GM21360 (cell line): ENCODE measurements around the gene STRA6.

Experiments used
- ATAC-seq: cut with Tn5 transposase; IDR thresholded peaks from one replicate; pipeline ENCODE4 v1.9.1; 2021; ENCODE audit warnings: mild to moderate bottlenecking, moderate library complexity; ENCODE audit not compliant: unreplicated experiment

STRA6 gene

DNA sequence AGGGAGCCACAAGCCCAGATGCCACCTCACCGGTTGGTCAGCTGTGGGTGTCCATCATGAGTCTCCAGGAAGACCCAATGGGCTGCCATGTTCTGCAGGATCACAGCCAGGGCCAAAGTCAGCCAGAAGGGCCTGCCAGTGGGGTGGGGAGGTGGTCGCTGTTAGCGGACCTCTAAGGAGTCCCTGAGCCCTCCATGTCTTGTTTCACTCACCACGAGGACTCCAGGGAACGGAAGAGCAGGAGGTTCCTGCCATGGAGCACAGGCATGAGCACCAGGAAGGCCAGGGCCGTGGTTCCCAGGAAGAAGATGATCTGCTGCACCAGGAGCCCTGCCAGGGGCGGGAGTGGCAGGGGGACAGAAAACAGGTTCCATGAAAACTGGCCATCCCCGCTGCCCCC, 20.5 kb downstream of the STRA6 start:
- no peak for ATAC-seq

DNA sequence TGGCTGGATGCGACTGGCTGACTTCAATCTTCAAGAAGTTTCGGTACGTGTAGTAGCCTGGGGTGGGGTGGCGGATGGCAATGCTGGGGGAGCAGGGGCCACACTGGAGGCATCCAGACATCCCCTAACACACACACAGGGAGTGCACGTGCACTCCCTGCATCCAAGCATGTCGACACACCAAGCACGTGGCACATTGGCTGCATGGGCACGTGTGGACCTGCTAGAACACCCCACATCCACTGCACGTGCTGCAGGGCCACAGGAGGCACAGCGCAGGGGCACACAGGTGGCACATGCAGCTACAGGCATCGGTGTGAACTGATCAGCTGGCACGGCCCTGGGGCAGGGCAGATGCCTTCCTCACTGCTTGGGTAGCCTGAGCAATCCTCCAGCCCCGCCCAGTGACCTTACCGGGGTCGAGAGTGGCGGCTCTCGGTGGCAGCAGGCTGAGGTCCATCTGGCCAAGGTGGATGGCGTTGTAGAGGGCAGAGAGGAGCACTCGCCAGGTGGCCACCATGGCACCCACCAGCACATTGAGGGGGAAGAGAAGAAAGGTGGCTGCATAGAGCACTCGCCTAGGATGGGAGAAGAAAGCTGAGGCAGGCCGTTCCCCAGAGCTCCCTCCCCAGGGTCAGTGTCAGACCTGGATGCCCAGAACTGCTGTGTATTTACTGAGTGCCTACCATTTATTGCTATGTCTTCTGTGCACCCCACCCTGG, 21.5 kb downstream of the STRA6 start:
- ATAC-seq: no peak

DNA sequence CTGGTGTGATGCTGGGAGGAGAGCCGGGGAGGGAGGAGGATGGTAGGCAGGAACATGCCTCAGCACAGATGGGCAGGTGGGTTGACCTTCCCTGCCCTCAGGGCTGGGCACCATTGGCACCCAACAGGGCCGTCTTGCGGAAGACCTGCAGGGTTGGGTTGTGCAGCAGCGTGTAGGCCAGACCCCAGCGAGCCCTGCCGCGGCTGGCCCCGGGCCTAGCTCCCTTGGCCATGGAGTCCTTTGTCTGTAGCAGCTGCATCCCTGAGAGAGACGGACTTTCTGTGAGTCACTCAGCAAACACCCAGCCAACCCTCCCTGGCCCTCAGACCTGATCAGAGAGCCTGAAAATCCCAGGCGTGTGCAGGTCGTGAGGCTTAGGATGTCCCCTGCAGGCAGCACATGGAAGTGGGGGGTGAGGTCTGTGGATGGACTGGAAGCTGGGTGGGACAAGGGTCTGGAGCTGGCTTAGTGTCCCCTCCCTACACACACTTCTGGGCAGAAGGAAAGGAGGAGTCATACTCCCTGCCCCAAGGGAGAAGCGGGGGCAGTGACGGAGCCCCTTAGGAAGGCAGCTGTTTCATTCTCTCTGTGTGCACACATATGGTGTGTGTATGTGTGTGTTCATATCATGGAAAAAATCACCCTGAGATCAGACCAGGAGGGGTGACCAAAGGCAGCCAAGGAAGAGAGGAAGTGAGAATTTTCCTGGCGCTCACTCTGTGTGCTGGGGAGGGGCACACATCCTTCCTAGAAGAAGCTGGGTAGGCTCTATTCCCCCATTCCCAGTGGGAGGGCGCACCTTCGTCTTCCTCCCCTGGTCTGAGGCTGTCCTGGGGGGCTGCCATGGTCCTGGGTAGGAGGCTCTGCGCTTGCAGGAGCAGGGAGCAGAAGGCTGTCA, 22.4 kb downstream of the STRA6 start:
- ATAC-seq: no peak

DNA sequence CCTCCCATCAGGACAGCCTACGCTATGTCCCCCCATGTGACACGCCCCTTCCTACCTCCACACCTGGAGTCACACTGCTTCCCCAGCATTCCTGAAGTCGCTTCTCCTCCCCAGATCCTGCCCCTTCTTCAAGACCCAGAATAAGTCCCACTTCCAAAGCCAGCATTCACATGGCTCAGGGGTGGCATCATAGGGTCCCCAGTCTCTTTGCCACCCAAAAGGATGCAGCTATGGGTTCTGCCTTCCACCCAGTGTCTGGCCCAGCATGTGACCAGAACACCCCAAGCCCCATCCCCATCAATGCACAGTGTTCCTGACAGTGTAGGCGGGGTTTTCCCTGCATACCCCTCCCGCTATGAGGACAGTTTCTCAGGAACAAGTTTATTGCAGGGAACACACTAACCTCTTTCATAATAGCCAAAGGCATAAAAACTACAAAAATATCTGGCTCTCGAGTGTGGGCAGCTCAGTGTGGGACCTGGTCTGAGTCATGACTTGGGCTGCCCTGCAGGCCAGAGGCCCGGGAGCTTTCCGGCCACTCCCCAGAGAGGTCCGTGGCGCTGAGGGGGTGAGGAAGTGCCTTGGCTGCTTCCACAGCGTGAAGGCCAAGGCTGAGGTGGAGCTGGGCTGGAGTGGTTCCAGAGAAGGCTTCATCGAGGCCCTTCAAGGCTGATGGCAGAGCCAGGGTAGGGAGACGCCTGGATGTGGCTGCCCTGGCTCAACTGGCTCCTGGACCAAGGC, 23.3 kb downstream of the STRA6 start:
- ATAC-seq: no peak

DNA sequence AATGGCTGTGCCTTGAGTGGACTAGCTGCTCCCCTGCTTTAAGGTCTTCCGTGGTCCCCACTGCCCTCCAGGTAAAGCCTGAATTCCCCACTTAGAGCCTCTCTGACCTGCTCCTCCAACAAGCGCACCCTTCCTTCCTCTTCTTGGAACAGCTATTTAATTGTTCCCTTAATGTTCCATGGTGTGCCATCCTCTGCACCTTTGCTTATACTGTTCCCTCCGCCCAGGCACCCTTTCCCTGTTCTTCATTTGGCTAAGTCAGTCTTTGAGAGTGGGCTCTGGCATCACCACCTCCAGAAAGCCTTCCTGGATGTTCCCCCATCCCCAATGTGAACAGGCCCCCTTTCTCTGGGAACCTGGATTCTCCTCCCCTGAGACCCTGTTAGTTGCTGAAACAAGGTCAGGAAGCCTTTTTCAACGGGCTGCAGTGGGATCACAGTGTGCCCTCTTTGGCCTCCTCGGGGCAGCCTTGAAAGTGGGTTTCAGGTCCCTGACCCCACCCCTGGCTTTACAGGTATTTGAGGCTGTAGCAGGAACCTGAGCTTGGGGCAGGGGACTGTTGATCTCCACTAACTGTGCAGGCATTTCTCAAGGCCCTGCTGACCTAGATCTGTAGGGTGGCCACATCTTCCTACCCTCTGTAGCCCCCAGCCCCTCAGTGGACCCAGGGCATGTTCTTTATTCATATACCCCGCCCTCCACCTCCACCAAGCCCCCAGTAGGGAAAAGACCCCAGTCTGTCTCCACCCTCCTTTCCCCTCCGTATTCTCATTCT, 24.1 kb downstream of the STRA6 start:
- ATAC-seq: no peak

DNA sequence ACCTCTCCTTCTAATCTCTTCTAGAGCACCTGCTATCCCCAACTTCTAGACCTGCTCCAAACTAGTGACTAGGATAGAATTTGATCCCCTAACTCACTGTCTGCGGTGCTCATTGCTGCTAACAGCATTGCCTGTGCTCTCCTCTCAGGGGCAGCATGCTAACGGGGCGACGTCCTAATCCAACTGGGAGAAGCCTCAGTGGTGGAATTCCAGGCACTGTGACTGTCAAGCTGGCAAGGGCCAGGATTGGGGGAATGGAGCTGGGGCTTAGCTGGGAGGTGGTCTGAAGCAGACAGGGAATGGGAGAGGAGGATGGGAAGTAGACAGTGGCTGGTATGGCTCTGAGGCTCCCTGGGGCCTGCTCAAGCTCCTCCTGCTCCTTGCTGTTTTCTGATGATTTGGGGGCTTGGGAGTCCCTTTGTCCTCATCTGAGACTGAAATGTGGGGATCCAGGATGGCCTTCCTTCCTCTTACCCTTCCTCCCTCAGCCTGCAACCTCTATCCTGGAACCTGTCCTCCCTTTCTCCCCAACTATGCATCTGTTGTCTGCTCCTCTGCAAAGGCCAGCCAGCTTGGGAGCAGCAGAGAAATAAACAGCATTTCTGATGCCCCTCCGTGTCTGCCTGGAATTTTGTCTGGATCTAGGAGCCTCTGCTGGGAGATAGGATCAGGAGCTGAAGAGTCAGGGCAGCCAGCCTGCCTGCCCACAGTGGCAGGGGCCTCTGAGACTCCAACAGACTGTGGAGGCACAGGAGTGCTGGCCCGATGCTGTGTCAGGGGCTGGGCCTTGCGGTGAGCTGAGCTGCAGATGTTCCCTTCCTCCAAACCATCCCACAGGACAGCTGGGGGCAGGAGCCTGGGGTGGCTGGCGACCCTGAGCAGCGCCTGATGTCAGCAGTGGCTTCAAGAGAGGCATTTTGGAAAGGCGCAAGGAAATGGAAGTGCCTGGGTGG, 26.0 kb downstream of the STRA6 start:
- no peak for ATAC-seq

DNA sequence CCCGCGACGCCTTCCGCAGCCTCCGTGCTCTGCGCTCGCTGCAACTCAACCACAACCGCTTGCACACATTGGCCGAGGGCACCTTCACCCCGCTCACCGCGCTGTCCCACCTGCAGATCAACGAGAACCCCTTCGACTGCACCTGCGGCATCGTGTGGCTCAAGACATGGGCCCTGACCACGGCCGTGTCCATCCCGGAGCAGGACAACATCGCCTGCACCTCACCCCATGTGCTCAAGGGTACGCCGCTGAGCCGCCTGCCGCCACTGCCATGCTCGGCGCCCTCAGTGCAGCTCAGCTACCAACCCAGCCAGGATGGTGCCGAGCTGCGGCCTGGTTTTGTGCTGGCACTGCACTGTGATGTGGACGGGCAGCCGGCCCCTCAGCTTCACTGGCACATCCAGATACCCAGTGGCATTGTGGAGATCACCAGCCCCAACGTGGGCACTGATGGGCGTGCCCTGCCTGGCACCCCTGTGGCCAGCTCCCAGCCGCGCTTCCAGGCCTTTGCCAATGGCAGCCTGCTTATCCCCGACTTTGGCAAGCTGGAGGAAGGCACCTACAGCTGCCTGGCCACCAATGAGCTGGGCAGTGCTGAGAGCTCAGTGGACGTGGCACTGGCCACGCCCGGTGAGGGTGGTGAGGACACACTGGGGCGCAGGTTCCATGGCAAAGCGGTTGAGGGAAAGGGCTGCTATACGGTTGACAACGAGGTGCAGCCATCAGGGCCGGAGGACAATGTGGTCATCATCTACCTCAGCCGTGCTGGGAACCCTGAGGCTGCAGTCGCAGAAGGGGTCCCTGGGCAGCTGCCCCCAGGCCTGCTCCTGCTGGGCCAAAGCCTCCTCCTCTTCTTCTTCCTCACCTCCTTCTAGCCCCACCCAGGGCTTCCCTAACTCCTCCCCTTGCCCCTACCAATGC, 27.1 kb downstream of the STRA6 start:
- ATAC-seq: no peak

DNA sequence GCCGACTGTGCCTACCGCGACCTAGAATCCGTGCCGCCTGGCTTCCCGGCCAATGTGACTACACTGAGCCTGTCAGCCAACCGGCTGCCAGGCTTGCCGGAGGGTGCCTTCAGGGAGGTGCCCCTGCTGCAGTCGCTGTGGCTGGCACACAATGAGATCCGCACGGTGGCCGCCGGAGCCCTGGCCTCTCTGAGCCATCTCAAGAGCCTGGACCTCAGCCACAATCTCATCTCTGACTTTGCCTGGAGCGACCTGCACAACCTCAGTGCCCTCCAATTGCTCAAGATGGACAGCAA, 27.7 kb downstream of the STRA6 start:
- no peak for ATAC-seq

DNA sequence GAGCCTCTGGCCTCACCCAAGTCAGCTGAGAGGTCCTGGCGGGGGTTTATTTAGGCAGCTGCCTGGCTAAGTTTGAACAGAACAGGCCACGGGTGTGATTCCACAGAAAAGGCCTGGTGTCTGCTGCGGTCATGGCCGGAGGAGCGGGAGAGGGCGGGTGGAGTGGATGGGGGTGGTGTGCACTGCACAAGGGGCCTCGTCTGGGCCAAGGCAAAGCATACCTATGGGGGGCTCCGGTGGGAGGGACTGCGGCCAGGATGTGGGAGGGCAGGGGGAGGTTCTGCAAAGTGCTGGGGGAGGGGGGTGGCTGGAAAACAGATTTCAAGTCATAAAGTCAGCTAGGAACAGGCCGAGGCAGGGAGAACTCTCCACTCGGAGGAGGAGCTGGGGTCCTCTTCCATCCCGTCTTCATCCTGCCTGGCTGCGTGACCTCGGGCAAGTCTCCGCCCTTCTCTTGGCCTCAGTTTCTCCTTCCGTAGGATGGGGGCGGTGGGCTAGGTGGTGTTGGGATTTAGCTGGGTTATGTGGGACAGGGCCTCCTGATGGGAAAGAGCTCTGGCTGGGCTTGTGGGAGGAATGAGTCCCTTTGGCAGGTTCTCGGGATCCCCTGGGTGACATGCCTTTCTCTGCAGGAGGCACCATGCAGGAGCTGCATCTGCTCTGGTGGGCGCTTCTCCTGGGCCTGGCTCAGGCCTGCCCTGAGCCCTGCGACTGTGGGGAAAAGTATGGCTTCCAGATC, 28.2 kb downstream of the STRA6 start:
- ATAC-seq: no peak

DNA sequence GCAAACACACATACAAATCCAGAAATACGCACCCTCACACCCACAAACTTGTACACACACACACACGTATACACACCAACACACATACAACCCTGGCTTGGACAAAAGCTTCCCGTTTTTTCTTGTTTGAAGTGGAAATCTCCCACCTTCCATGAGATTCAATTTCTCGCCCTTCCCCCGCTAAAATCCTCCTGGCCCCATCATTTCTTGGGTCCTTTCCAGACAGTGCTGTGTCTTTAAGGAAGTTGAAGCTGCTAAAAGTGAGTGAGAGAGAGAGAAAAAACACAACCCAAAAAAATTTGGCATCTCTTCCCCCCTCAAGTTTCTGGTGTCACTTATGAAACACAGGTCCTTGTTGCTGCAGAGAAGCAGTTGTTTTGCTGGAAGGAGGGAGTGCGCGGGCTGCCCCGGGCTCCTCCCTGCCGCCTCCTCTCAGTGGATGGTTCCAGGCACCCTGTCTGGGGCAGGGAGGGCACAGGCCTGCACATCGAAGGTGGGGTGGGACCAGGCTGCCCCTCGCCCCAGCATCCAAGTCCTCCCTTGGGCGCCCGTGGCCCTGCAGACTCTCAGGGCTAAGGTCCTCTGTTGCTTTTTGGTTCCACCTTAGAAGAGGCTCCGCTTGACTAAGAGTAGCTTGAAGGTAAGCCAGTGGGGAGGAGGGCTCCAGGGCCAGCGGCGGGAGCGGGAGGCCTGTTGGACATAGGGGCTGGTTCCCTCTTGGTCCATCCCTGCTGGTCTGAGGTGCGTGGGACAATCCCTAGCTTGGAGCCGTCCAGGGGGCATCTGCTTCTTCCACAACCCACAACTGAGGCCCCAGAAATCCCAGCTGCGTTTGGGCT, 29.0 kb downstream of the STRA6 start, which contains the start of gene ISLR:
ISLR (plus strand) TSS at position 331 of the 839 bp plus-strand sequence. CDS start 1,149 bp downstream, outside the sequence.
- ATAC-seq: no peak

DNA sequence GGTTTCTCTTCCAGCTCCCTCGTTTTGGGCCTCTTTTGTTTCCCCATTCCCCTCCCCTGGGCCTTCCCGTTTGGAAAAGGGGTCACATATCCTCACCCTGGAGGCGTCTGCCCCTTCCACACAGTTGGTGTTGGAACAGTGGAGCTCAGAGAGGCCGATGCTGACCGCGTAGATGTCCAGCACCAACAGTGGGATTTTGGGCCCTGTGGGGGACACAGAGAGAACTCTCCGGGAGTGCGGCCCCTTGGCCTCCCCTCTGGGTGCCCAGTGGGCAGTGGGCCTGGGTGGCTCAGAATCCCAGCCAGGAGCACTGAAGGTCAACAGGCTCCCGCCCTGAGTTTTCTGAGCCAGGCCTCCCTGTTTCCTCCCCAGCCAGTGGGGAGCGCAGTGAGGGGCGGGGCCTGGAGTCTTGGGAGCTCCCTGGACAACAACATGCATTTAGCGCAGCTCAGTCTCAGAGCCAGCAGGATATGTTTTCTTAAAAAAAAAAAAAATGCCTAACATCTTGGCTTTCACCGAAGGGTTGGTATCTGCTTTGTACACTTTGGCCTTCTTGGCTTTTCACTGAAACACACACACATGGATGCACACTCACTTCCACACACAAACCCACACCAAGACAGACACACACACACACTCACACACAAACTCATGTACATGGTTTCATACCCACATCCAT, 29.7 kb downstream of the STRA6 start:
- no peak for ATAC-seq

DNA sequence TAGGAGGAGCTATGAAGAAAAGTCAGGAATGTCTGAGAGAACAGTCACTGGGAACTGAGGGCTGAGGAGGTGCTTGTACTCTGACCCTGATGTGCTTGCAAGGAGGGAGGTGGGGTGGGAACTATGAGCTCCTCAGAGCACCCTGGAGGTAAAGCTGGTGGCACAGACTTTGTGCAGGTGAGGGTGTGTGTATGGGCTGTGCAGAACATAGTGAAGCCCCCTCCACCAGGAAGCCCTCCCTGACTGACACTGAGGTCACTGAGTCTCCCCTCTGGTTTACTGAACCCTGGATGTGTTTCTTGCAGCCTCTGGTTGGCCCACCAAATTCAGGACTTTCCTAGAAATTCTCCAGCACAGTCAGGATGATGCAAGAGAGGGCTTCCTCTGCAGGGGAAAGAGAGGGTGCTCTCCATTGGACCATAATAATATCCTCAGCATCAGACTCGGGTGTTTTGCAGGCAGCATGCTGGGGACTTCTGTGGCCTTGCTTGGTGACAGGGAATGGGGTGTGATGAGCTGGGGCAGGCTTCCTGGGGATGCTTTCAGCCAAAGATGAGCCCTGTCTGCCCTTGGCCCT, 30.5 kb downstream of the STRA6 start:
- no peak for ATAC-seq

DNA sequence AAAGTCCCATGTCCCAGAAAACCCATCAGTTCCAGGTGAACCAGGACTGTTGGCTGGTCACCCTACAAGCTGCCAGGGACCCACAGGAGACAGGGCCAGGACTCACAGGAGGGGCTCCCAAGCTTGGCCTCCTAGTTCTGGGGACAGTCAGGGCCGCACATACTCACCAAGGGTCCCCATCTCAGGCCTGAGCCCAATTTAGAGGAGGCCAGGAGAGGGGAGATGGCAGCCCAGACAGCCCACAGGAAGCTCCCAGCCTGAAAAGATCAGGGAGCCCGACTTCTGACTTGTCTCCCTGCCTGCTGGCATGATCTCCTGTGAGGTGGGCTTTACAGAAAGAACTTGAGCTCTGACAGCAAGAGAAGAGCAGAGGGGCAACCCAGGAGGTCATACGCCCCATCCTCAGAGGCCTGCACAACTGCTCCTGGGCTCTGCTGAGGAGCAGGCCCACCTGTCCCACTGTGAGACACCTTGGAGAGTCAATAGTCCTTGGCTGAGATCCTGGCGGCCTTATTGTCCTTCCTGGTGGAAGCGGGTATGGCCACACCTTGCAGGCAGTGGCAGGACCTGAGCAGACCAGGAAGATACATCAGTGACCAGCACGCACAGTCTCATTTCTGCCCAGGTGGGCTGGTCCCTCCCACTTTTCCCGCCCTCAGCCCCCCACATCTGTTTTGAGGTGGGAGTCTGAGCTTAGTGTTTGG, 31.6 kb downstream of the STRA6 start:
- ATAC-seq: no peak

DNA sequence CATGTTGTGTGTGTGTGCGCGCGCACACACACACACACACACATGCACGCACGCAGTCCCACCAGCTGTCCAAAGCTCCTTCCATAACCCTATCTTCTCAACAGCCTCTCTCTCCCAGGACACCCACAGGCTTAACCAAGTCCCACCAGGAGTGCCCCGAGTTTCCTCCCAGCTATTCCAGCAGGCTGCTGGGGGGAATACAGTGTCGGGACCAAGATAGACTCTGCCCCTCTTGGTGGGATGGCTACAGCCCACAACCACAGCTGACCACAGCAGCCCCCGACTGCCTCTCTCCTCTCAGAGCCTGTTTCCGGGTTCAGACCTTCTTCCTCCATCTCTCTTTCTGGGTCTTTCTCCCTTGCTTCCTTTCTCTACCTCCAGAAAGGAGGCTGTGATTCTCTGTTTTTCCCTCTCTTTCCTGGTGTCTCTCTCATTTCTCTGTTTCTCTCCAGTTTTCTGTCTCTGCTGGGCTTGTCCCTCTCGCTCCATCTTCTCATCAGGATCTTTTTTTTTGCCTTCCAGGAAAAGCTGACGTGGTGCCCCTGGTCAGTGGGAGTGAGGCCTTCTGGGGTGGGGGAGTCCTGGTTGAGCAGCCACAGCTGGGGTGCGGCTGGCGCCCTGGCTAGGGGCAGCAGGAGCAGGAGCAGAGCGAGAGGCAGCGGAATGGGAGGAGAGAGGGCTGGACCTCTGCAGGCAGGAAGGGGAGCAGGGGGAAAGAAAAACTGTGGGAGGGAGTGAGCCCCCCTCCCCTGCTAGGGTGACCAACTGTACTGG, 32.3 kb downstream of the STRA6 start:
- no peak for ATAC-seq

DNA sequence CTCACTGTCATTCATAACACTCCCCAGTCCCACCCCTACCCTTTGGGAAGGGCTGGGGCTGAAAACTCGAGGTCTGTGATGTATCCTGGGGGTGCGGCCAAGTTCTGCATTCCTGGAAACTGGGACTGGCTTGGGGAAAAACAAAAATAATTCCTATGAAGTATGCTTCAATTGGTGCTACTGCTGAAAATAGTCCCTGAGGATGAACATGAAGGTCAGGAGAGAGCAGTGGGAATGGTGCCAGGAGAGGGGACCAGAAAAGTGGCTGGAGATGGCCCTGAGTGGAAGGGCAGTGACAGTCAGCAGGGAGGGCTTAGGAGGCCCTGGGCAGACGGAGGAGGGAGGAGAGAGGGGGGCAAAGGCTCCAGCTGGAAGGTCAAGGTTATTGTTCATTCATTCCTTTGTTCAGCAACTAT, 33.9 kb downstream of the STRA6 start:
- no peak for ATAC-seq
